ENCODE results near the gene SPNS1. TPM values are rescaled to one million over a fixed set of nuclear protein-coding genes. Genes with fewer than 3 reads are reported as not detected.

The SPNS1 gene
- total RNA-seq, 1 donor from 2014 or later: 77.5 TPM

DNA sequence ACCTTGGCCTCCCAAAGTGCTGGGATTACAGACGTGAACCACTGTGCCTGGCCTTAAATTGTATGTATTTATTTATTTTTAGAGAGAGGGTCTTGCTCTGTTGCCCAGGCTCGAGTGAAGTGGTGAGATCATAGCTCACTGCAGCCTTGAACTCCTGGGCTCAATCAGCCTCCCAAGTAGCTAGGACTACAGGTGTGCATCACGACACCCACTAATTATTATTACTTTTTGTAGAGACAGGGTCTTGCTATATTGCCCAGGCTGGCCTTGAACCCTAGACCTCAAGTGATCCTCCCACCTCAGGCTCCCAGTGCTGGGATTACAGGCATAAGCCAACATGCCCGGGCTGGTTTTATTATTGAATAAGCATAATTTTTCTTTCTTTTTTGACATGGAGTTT, 27.9 kb upstream of the SPNS1 start:
- Histone ChIP-seq H3K9me3 (no peaks in the 10 kb centered on the region), H3K27ac (no peak overlapping the region), H3K4me1 (peaks cover 12% of the 10 kb centered on the region), H3K27me3 (ENCODE audit: low read depth) (no peaks in the 10 kb centered on the region), H3K4me3 (no peak overlapping the region), H3K36me3 (no peaks in the 10 kb centered on the region)
- TF ChIP-seq, protein P1, sequence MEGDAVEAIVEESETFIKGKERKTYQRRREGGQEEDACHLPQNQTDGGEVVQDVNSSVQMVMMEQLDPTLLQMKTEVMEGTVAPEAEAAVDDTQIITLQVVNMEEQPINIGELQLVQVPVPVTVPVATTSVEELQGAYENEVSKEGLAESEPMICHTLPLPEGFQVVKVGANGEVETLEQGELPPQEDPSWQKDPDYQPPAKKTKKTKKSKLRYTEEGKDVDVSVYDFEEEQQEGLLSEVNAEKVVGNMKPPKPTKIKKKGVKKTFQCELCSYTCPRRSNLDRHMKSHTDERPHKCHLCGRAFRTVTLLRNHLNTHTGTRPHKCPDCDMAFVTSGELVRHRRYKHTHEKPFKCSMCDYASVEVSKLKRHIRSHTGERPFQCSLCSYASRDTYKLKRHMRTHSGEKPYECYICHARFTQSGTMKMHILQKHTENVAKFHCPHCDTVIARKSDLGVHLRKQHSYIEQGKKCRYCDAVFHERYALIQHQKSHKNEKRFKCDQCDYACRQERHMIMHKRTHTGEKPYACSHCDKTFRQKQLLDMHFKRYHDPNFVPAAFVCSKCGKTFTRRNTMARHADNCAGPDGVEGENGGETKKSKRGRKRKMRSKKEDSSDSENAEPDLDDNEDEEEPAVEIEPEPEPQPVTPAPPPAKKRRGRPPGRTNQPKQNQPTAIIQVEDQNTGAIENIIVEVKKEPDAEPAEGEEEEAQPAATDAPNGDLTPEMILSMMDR (IDR thresholded peaks at IDR 0.05): no peak
- DNase-seq (no peak), ATAC-seq (no peak)
- intact Hi-C loops (cut with DNase I): no loop called here

DNA sequence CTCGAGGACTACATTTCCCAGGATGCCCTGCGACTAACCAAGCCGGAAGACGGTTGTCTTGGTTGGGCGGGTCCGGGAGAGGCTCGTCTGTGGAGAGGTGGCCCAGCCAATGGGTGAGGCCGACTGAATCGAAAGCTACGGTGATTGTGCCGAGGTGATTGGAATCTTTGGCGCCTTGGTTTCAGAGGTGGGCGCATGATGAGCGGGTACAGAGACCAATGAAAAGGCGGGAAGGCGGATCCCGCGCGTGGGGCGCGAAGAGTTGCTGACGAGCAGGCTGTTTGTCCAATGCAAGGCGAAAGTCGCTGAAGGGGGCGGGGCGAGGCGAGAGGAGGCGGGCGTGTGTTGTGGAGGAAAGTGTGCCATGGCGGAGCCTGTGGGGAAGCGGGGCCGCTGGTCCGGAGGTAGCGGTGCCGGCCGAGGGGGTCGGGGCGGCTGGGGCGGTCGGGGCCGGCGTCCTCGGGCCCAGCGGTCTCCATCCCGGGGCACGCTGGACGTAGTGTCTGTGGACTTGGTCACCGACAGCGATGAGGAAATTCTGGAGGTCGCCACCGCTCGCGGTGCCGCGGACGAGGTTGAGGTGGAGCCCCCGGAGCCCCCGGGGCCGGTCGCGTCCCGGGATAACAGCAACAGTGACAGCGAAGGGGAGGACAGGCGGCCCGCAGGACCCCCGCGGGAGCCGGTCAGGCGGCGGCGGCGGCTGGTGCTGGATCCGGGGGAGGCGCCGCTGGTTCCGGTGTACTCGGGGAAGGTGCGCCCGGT, 23.7 kb upstream of the SPNS1 start, which contains the start of gene NFATC2IP:
TSS of gene NFATC2IP (plus strand) at position 290 of the 762 bp plus-strand sequence. CDS start at position 365, 75 bp downstream.
- DNase-seq (peak; percentile 99), ATAC-seq (peak; percentile 98 to 99)
- H3K27me3 ChIP-seq (ENCODE audit: low read depth): no peaks in the 10 kb centered on the region
- TF ChIP-seq, protein P1 (IDR thresholded peaks at IDR 0.05): no peak
- peaks cover 35% of the 10 kb centered on the region for H3K36me3 ChIP-seq
- H3K4me3 ChIP-seq: peak within 1 kb of the TSS; percentile 87
- H3K27ac ChIP-seq: peak within 1 kb of the TSS; percentile 88
- no peaks in the 10 kb centered on the region for H3K9me3 ChIP-seq
- H3K4me1 ChIP-seq: peaks cover 11% of the 10 kb centered on the region
- intact Hi-C loops (cut with DNase I): no loop called here

DNA sequence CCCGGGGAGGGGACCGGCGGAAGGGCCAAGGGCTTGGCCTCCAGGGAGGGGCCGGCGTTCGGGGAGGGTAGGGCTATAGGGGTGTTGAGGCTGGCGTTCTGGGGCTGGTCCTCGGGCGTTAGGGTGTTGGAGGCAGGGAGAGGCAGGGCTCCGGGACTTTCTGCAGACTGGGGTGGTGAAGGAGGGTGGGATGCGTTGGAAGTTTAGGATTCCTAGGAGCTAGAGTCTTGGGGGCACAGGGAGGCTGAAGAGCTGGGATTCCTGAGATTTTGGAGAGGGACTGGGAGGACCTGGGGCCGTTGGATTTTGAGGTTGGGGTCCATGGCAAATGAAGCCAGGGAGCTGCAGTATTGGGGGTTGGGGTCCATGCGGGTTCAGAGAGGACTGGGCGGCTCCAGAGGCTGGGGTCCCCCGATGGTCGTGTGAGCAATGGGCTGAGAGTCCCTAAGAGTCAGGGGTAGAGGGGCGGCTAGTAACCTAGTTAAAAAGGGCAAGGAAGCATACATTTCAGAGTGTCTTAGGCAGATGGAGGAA, 23.1 kb upstream of the SPNS1 start:
- TF ChIP-seq, protein P1 (IDR thresholded peaks at IDR 0.05): no peak
- Histone ChIP-seq H3K9me3 (no peaks in the 10 kb centered on the region), H3K27me3 (ENCODE audit: low read depth) (no peaks in the 10 kb centered on the region), H3K36me3 (peaks cover 42% of the 10 kb centered on the region), H3K4me3 (peak overlapping the region; percentile 87), H3K27ac (peak overlapping the region; percentile 88), H3K4me1 (peaks cover 8% of the 10 kb centered on the region)
- ATAC-seq (peak; percentile 63 to 67), DNase-seq (no peak)
- intact Hi-C loops (cut with DNase I): no loop called here

DNA sequence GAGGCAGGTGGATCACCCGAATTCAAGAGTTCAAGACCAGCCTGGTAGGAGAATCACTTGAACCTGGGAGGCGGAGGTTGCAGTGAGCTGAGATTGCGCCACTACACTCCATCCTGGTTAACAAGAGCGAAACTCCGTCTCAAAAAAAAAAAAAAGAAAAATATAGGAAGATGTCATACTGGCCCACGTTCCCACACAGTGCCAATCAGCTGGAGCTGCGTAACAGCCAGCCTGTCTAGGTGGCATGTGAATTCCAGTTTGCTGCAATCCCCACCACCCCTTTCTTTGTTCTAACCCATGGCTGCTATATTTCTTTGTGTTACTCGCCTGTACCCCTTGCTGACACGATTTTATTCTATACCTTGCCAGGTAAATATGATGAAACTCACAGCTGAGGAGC, 16.4 kb upstream of the SPNS1 start:
- intact Hi-C loops (cut with DNase I): no loop called here
- H3K9me3 ChIP-seq: no peaks in the 10 kb centered on the region
- no peaks in the 10 kb centered on the region for H3K4me1 ChIP-seq
- TF ChIP-seq, protein P1 (IDR thresholded peaks at IDR 0.05): no peak
- H3K27ac ChIP-seq: no peak overlapping the region
- H3K27me3 ChIP-seq (ENCODE audit: low read depth): no peaks in the 10 kb centered on the region
- ATAC-seq (no peak), DNase-seq (no peak)
- no peak overlapping the region for H3K4me3 ChIP-seq
- peaks cover 93% of the 10 kb centered on the region for H3K36me3 ChIP-seq

DNA sequence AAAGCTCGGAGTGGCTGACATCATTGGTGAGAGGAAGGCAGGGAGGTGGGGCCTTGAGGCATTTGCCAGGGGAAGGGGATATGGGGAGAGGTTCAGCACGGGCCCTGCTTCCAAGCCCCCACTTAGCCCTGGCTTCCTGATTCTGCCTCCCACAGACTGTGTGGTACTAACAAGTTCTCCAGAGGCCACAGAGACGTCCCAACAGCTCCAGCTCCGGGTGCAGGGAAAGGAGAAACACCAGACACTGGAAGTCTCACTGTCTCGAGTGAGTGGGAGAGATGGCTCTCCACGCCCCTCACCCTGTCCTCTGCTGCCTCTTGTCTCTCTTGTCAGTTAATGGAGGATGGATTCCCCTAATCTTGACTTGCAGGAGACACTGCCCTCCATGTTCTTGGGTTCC, 15.7 kb upstream of the SPNS1 start:
- intact Hi-C loops (cut with DNase I): no loop called here
- Histone ChIP-seq H3K27me3 (ENCODE audit: low read depth) (no peaks in the 10 kb centered on the region), H3K27ac (no peak overlapping the region), H3K9me3 (no peaks in the 10 kb centered on the region), H3K36me3 (peaks cover 93% of the 10 kb centered on the region), H3K4me1 (no peaks in the 10 kb centered on the region), H3K4me3 (no peak overlapping the region)
- TF ChIP-seq, protein P1 (IDR thresholded peaks at IDR 0.05): no peak
- DNase-seq (no peak), ATAC-seq (no peak)

All from lower lobe of right lung (tissue), 2 donors.